Epithelial cell of esophagus (primary cell): Measurements from ENCODE around the gene TLK2.

ENCODE experiments used
- DNase-seq: peaks from one replicate; pipeline ENCODE4 v3.0.0; 2010; ENCODE audit warnings: low read depth
- H3K4me3 ChIP-seq: 2 replicates; pipeline ENCODE4 v1.5.1; 2011; ENCODE audit warnings: mild to moderate bottlenecking, low read length, control low read depth
- CTCF ChIP-seq: IDR thresholded peaks from 2 replicates; pipeline ENCODE4 v1.5.1; 2011; ENCODE audit warnings: low read depth, mild to moderate bottlenecking, low read length, control low read depth, inconsistent platforms; ENCODE audit not compliant: insufficient read depth; ENCODE audit errors: missing control alignments

TLK2 gene

DNA sequence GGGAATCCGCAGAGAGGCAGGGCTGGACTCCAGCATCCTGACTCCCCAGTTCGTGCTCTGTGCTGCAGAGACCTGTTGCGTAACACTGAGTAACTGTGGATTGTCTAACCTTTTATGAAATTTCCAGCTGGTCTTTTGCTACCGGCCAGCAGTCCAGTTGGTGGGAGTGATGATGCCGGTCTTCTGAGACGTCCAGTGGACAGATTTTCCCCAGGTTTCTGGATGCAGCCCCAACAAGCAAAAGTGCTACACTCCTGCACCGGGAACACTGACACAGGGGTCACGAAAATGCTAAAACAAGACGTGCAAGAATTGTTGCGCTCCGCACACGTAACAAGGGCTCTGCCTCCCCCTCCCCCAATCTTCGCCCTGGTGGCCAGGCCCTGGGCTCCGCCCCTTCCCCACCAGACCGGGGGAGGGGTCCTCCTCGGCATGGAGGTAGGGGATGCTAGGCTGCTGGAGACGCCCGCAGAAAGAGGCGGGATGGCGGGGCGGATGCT is 148.1 kb downstream of the TLK2 start:
- DNase-seq: peak; percentile 61
- TF ChIP-seq CTCF: no peak
- peak overlapping the region; percentile 53 for H3K4me3 ChIP-seq

GRCh38 chr17:62627219-62627903 is 148.7 kb downstream of the TLK2 start, which contains the start of gene MRC2:
TSS of gene MRC2 (plus strand) at chr17:62627670. CDS start at chr17:62627803, 133 bp downstream.
- DNase-seq: peak; percentile 68
- peak within 1 kb of the TSS; percentile 53 for H3K4me3 ChIP-seq
- TF ChIP-seq CTCF: no peak

DNA sequence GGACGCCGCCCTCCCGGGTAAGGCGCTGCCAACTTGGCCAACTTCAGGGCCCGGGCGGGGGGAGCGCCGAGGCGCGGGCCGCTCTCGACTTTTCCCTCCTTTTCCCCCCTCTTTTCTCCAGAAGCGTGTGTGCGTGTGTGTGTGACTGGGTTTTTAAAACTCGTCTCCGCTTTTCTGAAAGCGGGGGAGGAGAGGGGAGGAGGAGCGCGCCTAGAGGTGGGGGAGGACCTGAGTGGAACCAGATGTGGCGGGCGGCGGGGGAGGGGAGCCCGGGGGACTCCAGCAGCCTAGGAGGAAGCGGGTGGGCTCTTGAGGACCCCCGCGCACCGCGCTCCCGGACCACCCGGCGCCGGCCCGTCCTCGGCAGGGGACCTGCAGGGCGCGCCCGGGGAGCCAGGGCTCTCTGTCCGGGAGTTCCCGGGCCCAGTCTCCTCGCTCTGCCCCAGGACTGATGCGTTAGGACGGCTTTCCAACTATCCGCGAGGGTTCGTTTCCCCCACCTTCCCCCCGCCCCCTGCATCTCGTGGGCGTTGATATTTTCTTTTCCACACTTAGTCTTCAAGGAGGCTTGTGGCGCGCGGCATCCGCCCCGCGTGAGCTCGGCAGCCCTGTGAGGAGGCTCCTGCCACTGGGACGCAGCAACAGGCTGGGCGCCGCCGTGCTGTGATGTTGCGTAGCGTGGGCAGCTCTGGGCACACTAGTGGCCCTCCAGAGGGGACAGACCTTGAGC is 149.4 kb downstream of the TLK2 start:
- peak; percentile 32 for DNase-seq
- no peak for TF ChIP-seq CTCF
- peak overlapping the region; percentile 53 for H3K4me3 ChIP-seq

DNA sequence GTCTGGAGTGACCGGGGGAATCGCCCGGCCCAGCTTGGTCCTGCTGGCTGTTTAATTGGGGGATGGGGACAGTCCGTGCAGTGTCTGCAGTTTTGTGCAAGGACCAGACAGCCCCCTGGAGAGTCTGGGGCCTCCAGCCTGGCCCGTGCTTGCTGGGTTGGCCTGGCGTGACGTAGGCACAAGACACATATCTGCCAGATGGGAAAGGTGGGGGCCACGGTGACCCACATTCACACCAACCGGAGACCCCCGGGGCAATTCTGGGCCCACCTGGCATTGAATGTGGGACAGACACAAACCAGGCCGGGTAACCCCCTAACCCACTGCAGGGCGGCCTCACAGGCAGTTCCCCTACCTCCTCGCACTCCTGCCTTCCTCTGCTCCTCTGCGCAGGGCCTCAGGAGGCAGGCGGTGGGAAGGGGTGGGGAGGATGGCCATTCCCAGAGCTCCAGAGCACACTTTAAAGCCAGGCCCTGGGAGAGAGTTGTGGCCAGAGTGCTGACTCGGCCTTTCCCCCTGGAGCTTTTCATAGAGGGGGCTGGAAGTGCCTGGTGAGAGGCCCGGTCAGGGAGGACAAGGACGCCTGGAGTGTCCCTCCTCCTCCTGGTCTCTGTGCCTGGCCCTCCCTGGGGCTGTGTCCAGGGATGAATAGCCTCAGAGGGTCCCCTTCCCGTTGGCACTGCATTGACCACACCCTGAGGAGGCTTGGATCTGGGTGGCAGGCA is 150.4 kb downstream of the TLK2 start:
- peak overlapping the region; percentile 53 for H3K4me3 ChIP-seq
- TF ChIP-seq CTCF: no peak
- DNase-seq: no peak

GRCh38 chr17:62629556-62630364 is 151.1 kb downstream of the TLK2 start:
- H3K4me3 ChIP-seq: no peak overlapping the region
- TF ChIP-seq CTCF: no peak
- DNase-seq: no peak

- H3K4me3 ChIP-seq: no peak overlapping the region
- peak; percentile 35 for DNase-seq
- TF ChIP-seq CTCF: no peak
Observed at GRCh38 chr17:62630365-62631085, 151.9 kb downstream of the TLK2 start.
